Calu3 (cell line): ENCODE data around the gene CPE. TPM values are rescaled to one million over a fixed set of nuclear protein-coding genes. Genes with fewer than 3 reads are reported as not detected.

Source experiments
- BruUV-seq: library from RNA; stranded (reverse); fragments of 400-500 nt; replicated peaks from 2 replicates; lab custom pipeline; 2021; lab: Mats Ljungman, UMichigan
- CTCF ChIA-PET: fragments of 300-600 bp; sonication (Branson Sonifier 250); formaldehyde crosslinking; loops from one replicate; lab custom pipeline; 2022; ENCODE audit warnings: antibody characterized with exemption; lab: Charles Lee
- DNase-seq: peaks from one replicate; pipeline ENCODE4 v3.0.0; 2022
- H3K27ac Mint-ChIP-seq: one replicate; pipeline ENCODE4 v1.8.0; 2022; ENCODE audit warnings: mixed read lengths; ENCODE audit not compliant: unreplicated experiment
- H3K27me3 Mint-ChIP-seq: one replicate; pipeline ENCODE4 v1.8.0; 2022; ENCODE audit warnings: mixed read lengths; ENCODE audit not compliant: unreplicated experiment
- H3K36me3 Mint-ChIP-seq: one replicate; pipeline ENCODE4 v1.8.0; 2022; ENCODE audit warnings: mild to moderate bottlenecking, moderate library complexity, mixed read lengths; ENCODE audit not compliant: insufficient read depth, unreplicated experiment
- H3K4me1 Mint-ChIP-seq: one replicate; pipeline ENCODE4 v1.8.0; 2022; ENCODE audit warnings: mild to moderate bottlenecking, low read depth, mixed read lengths; ENCODE audit not compliant: unreplicated experiment
- H3K4me3 Mint-ChIP-seq: one replicate; pipeline ENCODE4 v1.8.0; 2022; ENCODE audit warnings: mild to moderate bottlenecking, low read depth, moderate library complexity, mixed read lengths; ENCODE audit not compliant: unreplicated experiment
- H3K9me3 Mint-ChIP-seq: one replicate; pipeline ENCODE4 v1.8.0; 2022; ENCODE audit warnings: low read depth, mixed read lengths; ENCODE audit not compliant: unreplicated experiment
- intact Hi-C: fragments of 100-400 bp; cut with micrococcal nuclease; formaldehyde crosslinking; loops from one replicate; pipeline ENCODE4 v1.10.0; 2022; ENCODE audit not compliant: unreplicated experiment
- microRNA-seq: library from miRNA; unstranded; fragments of <30 nt; microRNA quantifications from one replicate; pipeline ENCODE4 v1.2.0, GENCODE V29; 2022
- total RNA-seq: library from RNA; stranded (reverse); gene quantifications from 2 replicates; pipeline ENCODE4 v1.2.3, GENCODE V29; 2022
- TF ChIP-seq, protein P1 (sequence below): fragments of 200-600 bp; IDR thresholded peaks from one replicate; pipeline ENCODE4 v1.8.0; 2022; ENCODE audit warnings: antibody characterized with exemption; ENCODE audit not compliant: unreplicated experiment

Gene CPE
- total RNA-seq, 1 experiment from 2014 or later: 4.7 TPM

- TF ChIP-seq, protein P1, sequence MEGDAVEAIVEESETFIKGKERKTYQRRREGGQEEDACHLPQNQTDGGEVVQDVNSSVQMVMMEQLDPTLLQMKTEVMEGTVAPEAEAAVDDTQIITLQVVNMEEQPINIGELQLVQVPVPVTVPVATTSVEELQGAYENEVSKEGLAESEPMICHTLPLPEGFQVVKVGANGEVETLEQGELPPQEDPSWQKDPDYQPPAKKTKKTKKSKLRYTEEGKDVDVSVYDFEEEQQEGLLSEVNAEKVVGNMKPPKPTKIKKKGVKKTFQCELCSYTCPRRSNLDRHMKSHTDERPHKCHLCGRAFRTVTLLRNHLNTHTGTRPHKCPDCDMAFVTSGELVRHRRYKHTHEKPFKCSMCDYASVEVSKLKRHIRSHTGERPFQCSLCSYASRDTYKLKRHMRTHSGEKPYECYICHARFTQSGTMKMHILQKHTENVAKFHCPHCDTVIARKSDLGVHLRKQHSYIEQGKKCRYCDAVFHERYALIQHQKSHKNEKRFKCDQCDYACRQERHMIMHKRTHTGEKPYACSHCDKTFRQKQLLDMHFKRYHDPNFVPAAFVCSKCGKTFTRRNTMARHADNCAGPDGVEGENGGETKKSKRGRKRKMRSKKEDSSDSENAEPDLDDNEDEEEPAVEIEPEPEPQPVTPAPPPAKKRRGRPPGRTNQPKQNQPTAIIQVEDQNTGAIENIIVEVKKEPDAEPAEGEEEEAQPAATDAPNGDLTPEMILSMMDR: no peak
- CTCF ChIA-PET: no interaction called here
- no TSS peak for BruUV-seq
Observed at GRCh38 chr4:165539801-165540200, 161.0 kb downstream of the CPE start.

DNA sequence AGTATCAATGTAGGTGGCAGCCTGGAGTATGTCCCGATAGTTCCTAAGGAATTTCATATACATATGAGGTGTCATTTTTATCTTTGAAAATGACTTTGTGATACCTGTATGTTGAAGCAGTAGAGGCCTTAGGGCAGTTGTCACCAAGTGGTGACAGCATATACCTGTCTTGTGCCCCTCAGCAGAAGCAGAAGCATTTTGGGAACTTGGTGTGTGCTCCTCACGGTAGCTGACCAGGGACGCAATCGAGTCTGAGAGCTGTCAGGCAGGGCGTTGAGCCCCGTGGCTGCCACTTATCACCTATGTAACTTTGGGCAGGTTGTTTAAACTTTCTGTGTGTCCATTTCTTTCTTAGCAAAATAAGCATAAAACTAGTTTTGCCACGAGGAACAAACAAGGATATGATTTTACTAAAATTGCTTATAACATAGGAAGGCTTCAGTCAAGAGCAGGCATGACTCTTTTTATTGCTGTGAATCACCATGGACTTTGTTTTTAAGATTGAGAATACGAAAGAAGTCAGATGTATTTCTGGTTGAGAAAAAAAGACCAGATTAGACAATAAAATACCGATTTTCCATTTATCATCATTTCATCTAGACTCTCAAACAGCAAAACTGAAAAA lies 161.5 kb downstream of the CPE start:
- no peak overlapping the region for H3K27ac Mint-ChIP-seq
- H3K4me1 Mint-ChIP-seq: no peaks in the 10 kb centered on the region
- CTCF ChIA-PET: no interaction called here
- intact Hi-C loops: no loop called here
- BruUV-seq: no TSS peak
- TF ChIP-seq, protein P1: no peak
- no peak for DNase-seq
- no peaks in the 10 kb centered on the region for H3K9me3 Mint-ChIP-seq
- no peak overlapping the region for H3K4me3 Mint-ChIP-seq
- H3K36me3 Mint-ChIP-seq: no peaks in the 10 kb centered on the region
- no peaks in the 10 kb centered on the region for H3K27me3 Mint-ChIP-seq

More at GRCh38 chr4:165539801-165540200, 161.0 kb downstream of the CPE start:
- intact Hi-C loops: loop anchor here (5.0 to 10.0 kb wide), 3 partner anchors 162 to 712 kb away; no protein-coding TSS in a partner anchor
- H3K9me3 Mint-ChIP-seq: no peaks in the 10 kb centered on the region
- H3K36me3 Mint-ChIP-seq: no peaks in the 10 kb centered on the region
- H3K4me3 Mint-ChIP-seq: no peak overlapping the region
- no peaks in the 10 kb centered on the region for H3K27me3 Mint-ChIP-seq
- no peaks in the 10 kb centered on the region for H3K4me1 Mint-ChIP-seq
- H3K27ac Mint-ChIP-seq: no peak overlapping the region
- no peak for DNase-seq

- DNase-seq: no peak
- Mint-ChIP-seq H3K4me3 (no peak overlapping the region), H3K27ac (no peak overlapping the region), H3K27me3 (no peaks in the 10 kb centered on the region), H3K9me3 (no peaks in the 10 kb centered on the region), H3K4me1 (no peaks in the 10 kb centered on the region), H3K36me3 (no peaks in the 10 kb centered on the region)
- TF ChIP-seq, protein P1: no peak
- CTCF ChIA-PET: no interaction called here
- intact Hi-C loops: no loop called here
- no TSS peak for BruUV-seq
Observed at GRCh38 chr4:165541851-165542459, 163.1 kb downstream of the CPE start.

GRCh38 chr4:165542476-165542875 lies 163.7 kb downstream of the CPE start:
- intact Hi-C loops: no loop called here
- Mint-ChIP-seq H3K27ac (no peak overlapping the region), H3K9me3 (no peaks in the 10 kb centered on the region), H3K4me3 (no peak overlapping the region), H3K4me1 (peaks cover 1% of the 10 kb centered on the region), H3K27me3 (no peaks in the 10 kb centered on the region), H3K36me3 (no peaks in the 10 kb centered on the region)
- CTCF ChIA-PET: no interaction called here
- BruUV-seq: no TSS peak
- DNase-seq: no peak
- TF ChIP-seq, protein P1: no peak

Small RNA genes within 50 kb of the gene (microRNA-seq; reads per million reads assigned to microRNA genes)
- gene MIR578: not detected

Other genes starting within 250 kb of the CPE start
- gene KLHL2, start 171.4 kb upstream of the CPE start, total RNA-seq: 12.9 and 13.8 TPM in 2 replicates
- 93.6 and 111 TPM in 2 replicates for gene MSMO1, start 51.3 kb upstream of the CPE start, total RNA-seq